Measurements from ENCODE around the gene KCNQ2.

The KCNQ2 gene

DNA sequence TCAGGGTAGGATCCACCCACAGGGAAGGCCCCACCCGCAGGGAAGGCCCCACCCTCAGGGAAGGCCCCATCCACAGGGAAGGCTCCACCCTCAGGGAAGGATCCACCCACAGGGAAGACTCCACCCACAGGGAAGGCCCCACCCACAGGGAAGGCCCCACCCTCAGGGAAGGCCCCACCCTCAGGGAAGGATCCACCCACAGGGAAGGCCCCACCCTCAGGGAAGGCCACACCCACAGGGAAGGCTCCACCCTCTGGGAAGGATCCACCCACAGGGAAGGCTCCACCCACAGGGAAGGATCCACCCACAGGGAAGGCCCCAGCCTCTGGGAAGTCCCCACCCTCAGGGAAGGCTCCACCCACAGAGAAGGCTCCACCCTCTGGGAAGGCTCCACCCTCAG, 40.5 kb downstream of the KCNQ2 start:
- no peak for DNase-seq

DNA sequence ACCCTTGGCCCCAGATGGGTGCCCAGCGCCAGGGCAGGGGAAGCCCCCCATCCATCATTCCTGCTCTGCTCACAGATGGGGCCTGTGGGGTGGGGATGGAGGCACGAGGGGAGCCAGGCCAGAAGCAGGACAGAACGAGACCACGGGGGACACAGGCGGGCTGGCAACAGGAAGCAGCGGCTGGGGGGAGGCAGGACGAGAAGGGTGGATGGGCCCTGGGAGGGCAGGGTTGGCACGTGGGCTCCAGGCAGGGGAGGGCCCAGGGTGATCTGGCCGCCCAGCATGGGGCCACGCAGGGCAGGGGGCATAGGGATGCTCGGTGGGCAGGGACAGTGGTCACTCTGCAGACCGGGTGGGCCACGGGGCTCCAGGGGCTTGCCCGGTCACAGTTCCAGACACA, 41.6 kb downstream of the KCNQ2 start:
- no peak for DNase-seq

DNA sequence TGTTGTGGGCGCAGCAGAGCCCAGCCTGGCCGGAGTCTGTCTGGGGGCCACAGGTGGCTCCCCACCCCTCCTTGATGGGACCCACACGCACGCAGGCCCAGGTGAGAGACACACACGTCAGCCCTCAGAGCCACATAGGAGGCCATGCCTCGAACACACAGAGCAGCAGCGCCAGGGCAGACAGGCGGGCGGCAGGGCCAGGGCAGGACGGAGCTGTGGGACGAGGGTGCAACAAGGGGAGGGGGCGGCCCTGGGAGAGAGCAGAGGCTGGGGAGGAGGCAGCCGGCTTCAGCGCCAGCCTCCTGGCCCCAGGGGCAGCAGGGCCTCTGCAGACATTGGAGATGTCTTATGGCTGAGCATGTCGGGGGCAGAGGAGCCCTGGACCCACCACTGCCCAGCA, 42.5 kb downstream of the KCNQ2 start:
- no peak for DNase-seq

DNA sequence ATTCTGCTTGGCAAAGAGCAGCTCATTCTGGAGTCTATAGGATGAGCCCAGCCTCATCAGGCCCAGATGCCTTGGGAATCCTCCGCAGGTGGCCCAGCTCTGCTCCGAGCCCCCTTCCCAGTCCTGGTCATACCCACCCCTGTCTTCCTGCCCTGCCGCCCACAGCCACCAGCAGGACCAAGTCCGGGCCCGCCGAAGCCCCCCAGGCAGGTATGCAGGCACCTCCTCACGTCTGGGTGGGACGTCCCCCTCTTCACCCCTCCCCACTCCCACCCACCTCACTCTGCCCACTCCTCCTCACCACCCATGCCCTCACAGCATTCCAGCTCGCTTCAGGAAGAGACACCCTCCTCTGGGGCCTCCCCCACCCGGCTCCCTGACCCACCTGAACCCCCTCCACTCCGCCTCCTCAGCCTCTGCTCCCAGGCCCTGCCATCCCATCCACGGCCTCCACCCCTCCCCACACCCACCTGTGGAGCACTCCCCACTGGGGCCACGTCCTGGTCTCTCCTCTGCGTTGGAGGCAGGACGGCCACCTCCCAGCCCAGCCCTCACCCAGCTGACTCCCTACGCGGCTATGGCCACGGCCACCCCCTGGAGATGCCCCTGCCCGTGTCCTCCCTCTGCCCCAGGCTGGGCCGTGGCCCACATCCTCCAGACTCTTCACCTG, 43.4 kb downstream of the KCNQ2 start:
- no peak for DNase-seq

DNA sequence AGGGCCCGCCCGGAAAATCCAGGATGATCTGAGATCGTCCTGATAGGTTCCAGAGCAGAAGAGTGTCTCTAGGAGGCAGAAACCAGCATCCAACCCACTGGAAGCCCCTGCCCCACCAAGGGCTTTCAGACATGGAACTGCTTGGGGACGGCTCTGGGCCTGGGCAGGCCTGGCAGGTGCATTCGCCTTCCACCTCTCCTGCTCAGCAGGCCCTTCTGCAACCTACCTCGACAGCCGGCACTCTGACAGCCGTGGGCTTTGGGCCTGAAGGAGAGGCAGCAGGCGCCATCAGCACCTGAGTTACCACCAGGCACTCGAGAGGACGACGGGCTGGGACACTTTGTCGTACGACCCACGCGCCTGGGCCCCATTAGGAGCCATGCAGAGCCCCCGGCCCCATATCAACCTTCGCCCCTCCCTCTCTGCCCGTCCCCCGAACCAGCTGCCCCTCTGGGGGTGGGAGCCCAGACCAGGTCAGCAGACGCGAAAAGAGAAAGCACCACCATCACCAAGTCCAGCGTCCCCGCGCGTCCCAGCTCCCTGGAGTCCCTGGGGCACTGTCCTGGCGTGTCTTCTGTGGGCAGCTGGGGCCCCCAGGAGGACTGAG, 44.6 kb downstream of the KCNQ2 start:
- DNase-seq = no peak

DNA sequence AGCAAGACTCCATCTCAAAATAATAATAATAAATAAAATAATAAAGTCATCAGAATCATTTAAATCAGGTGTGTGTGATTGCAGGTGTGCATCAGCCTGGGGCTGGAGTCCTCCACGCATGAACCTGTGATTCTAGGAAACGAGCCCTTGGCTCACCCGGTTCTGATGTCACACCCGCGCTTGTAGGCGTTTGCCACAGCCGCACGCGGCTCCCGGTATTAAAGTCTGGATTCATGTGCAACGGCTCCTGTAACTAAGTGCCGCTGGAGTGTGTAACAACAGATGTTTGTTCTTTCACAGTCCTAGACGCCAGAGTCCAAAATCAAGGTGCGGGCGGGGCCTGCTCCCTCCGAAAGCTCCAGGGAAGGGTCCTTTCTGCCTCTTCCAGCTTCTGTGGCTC, 45.2 kb downstream of the KCNQ2 start:
- DNase-seq = no peak

DNA sequence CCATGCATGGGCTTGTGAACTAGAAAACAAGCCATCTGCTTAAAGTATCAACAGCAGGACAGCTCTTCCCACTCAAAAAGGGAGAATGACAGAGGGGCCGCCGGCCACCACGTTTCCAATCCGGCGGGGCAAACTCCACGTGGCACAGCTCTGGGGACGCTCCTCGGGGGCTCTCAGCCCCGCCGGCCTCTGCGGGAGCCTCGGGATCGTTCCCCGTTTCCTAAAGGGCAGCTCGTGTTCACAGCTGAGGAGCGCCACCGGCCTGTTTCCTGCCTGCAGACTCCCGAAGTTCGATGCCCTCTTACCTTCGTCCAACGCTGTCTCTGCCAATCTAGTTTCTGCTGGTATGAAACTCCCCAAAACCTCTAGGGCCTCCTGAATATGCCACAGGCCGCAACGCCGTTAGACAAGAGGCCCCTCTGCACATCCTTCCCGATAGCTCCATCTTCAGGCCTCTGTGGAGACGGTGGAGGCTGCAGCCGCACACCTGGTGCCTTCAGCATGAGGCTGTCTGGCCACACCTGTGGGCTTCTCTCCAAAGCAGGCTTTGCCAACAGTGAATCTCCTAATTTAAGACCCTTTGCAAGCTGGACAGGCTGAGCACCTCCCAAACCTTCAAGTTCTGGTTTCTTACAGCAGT, 46.5 kb downstream of the KCNQ2 start:
- DNase-seq = no peak

DNA sequence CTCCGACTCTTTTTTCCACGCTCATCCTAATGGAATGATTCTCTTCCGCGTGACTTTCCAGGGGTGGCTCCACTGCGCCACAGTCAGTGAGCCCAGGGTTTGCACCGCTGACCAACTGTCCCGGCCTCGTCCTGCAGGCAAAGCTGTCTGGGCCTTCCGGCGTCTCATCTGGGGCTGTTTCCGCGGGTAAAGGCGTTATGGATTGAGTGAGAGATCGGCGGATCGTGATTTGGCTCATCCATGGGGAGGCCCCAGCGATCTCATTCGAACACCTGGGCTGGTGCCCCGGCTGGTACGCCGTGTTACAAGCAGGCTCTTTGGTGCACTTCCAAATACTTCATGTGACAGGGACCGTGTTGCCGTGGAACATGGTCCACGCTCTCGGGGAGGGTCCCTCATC, 47.8 kb downstream of the KCNQ2 start:
- no peak for DNase-seq

DNA sequence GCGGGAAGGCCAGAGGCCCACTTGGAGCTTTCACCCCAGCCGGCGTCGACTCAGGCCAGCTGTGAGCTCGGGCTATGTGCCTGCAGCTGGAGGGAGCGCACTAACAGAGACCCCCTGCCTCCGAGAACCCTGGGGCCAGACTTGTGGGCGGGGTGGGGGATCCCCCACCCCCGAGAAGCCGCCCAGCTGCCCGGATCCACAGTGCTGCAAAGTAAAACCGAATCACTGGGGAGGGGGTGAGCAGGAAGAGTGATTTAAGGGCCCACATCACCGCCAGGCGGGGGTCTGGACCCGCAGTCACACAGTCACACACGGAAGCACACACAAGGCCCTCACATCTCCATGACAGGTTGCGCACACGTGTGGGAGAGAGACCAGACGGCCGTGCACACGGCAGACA, 48.7 kb downstream of the KCNQ2 start:
- DNase-seq = no peak

DNA sequence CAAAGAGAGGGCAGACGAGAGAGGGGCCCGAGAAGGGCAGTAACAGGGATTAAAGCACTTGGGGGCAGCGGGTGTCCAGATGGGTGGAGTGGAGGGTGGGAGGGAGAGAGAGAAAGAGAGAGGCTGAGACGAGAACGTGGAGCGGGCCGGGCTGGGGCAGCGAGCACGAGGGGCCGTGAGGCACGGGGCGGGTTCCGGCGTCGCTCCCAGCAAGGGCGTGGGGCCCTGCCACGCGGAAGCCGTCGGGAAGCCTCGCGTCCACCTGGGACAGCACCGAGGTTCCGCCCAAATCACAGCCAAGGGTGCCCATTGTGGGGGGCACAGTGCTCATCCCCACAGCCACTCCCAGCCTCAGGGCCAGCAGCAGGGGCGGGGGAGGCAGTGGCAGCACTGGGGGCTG, 49.8 kb downstream of the KCNQ2 start:
- DNase-seq = no peak

DNA sequence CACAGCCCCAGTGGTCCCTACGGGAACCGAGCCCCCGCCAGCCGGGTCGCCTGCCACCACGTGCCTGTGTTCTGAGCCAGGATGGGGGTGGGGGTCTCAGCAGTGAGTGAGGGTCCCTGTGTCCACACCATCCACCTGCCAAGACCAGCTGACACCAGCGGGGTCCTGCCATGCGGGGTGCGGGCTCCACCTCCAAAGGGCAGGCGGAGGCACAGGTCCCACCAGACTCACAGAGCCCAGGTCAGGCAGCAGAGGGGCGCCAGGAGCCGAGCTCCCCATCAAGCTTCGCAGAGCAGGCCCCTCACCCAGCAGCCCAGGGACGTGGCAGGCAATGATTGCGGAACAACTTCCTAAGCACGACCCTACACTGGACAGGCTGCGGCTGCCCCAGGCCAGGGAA, 50.5 kb downstream of the KCNQ2 start:
- DNase-seq = no peak

DNA sequence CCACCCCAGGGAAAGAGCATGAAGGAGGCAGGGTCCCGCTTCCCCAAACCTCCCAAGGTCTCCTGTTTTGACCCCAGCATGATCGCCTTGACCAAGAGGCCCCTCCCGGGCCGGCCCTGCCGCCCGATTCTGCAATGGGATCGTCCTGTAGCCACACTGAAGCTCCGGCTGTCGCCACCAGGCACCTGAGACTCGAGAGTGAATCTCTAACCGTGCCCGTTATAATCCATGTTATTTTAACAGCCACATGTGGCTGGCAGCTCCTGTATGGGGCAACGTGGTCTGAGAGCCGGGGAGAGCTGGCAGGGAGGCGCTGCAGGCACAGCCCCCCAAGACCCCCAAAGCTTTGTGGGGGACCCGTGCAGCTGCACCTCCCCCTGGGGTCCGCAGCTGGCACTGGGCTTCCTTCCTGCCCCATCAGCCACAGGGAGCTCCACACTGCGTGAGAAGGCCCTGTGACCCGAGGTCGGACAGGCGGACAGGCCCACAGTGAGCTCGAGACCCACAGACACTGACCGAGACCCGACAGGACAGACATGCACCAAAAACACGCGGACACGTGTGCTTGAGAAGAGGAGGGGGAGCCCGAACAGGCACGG, 51.3 kb downstream of the KCNQ2 start:
- no peak for DNase-seq

DNA sequence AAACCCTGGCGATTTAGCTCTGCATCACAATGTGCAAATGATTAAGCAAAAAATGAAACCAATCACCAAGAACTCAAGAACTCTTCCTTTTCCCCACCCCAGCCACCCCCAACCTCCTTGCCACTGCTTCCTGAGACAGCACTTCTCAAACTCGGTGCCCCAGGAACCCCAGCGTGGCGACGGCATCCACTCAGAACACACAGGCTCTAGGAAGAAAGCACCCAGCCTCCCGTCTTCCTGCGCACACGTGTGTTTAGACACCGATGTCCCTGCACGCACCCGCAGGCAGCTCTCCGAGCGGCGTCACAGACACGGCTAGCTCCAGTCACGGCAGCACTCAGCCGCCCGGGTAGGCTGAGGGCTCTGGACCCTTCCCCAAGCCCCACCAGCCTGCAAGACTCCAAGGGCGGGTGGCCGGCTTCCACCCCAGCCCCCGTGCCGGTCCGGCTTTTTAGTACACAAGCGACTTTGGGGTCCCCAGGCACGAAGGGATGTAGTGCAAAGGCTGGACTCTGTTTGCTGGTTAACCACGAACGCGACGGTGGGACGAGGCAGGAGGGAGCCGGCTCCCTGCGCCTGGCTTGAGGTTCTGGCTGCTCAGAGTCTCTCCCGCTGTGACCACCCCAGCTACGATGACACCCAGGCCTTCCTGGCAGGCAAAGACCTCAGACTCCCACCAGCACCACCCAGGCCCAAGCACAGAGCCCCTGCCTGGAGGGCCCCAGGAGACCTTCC, 51.9 kb downstream of the KCNQ2 start:
- no peak for DNase-seq

DNA sequence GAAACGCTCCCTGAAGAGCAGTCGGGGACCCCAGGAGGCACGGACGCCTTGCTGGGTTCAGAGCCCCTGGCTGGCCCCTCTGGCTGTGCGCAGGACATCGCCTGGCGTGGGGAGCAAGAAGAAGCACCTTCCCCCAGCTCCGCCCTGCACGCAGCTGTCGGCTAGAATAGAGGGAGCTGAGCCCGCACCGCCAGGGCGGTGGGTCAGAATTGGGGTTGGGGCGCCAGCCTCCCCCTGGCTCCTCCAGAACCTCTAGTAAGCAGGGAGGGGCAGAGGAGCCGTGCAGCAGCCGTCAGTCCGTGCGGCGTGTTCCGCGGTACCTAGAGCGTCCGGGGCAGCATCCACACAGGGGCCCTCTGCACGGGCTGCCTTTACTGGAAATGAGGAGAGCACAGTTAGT, 53.2 kb downstream of the KCNQ2 start:
- no peak for DNase-seq

DNA sequence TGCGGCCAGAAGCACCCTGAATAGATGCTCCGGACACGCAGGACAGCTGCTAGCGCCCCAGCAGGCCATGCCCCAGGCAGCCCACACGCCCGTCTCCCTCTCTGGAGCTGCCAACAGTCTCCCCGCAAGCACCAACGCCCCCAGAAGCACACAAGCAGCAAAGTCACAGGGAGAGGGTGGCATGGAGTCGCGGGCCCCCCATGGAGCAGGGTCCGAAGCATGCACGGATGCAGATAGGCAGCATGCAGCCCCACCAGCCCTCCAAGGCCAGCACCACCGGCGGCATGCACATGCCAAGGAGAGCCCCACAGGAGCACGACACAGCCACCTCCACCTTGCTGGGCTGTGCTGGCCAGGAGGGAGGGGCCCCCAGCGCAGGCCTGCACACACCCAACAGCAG, 53.8 kb downstream of the KCNQ2 start:
- no peak for DNase-seq

DNA sequence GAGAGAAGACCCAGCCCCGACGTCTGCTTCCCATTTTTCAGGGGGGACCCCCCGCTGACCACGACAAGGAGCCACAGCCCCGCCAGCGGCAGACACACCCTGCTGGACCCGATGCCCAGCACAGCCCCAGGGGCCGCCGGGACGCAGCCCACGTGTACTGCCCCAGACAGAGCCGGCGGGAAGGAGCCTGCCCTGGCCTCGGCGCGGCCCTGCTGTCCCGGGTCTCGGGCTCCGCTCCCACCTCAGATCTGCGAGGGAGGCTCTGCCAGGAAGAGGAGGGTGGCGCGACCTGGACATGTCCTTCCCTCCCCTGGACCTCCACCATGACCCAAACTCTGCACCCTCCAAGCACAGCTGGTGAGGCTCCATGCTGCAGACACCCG, 54.7 kb downstream of the KCNQ2 start:
- DNase-seq = no peak

DNA sequence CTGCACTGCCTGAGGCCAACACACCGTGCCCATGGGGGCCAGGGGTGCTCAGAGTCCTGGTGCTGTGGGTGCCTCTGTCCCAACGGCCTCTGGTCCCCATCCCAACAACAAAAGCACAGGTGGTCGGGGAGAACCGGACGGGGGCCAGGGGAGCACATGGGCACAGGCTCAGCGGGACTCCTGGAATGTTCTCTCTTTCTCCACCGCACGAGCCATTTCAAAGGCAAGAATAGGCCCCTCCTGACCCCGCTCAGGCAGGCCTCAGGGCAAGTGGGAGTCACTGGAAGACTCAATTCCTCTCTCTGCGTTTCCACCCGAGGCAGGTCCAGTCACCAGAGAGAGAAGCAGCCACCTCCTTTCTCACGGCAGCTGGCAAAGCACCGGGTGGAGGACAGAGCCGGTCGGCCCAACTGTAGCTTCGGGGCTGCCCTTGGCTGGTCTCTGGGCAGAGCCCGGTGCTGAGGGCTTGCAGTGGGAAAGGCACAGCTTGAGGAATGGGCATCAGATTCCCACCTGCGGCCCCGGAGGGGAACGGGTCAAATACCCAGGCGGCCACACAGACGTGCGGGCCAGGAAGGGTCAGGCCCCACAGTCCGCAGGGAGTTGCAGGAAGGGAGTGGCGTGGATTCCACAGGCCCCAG, 55.2 kb downstream of the KCNQ2 start:
- no peak for DNase-seq

DNA sequence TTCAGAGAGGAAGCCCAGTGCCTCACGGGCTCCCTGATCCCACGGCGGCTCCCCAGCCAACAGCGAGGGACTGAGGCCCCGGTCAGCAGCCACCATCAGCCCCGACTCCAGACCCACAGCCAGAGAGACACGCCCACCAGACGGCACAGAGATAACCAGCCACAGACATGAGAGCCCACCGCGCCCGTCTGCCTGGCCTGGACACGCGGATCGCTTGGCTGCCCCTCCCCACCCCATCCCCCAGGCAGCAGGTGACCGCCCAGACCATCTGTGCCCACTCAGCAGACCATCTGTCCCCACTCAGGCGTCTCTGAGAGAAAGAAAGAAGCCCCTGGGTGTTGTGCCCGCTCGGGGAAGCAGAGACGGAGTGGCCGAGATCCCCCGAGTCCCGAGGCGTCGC, 55.8 kb downstream of the KCNQ2 start:
- no peak for DNase-seq

DNA sequence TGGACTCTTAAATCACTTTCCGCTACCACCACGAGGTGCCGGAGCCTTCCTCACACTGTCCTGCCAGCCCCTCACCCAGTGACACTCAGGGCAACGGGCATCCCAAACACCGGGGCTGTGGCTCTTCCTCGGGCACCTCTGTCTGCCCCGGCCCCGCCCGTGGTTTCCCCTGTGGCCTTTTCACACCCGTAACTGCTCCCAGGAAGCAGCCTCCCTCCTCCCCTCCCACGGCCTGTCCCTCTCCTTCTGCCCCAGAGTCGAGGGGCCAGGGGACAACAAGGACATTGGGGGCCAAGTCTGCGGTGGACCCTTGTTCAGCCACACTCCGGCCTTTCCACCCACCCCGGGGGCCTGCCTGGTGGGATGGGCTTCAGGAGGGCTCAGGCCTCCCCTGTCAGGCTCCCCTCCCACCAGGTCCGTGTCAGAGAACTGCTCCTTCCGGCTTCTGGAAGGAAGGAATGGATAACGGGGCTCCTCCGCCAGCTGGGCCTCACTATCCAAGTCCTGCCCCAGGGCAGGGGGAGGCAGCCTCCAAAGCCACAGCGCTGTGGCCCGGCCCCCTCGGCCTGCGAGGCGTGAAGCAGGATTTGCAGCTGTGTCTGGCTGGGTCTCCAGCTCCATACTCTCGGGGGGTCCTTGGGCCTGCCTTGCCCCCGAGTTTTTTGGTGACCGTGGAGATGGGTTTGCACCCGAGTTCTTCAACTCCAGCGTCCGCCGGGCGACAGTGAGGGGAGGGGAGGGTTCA, 56.6 kb downstream of the KCNQ2 start:
- DNase-seq = no peak

DNA sequence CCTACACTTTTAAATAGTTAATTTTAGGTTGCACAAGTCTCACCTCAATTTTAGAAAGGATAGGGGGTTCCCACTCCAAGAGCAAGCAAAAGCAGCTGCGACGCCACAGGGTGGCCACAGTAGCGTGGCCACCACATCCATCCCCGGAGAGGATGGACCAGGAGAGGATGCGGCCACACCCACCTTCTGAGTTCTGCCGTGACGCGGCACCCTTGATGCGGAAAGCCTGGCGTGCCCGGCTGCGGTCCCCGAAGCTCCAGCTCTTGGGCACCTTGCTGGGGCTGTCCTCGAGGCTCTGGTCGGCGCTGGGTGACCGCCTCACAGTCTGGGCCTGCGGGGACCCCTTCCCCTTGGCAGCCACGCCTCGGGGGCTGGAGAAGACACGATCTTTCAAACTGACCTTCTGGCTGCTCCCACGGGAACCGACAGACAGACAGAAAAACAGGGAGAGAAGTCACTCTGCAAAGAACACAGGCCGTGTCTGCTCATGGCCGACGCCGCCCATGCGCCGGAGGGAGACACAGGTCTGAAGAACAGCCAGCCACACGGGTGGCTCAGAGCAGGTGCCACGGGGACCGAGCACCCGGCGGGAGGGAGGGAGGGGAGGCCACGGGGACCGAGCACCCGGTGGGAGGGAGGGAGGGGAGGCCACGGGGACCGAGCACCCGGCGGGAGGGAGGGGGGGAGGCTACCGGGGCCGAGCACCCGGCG, 57.6 kb downstream of the KCNQ2 start:
- no peak for DNase-seq

DNA sequence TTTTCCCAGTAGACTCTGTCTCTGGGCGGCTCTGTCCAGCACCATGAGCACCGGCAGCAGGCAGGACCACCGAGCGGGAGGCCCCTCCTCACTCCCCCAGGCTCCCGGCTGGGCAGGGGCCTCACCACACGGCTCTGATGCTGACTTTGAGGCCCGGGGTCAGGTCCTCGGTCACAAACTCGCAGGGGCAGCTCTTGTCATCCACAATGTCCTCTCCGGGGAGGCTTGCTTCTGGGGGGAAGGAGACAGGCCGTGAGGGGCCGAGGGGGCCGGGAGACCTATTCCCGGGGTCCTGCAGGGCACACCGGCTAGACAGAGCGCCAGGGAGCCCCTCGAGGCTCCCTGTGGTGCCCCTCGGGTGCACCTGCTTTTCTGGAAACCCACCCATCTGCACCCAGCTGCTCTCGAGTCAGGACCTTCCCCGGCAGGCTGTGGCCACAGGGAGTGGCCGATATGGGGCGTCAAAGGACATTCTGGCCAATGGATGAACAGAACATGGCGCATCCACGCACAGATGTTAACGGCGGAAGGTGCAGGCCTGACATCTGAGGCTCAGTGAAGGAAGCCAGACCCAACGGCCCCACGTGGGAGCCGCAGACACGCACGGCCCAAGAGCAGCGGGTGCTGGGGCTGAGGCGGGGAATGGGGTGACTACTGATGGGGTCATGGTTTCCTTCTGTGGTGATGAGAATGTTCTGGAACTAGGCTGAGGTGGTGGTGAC, 58.3 kb downstream of the KCNQ2 start:
- no peak for DNase-seq
